Measurements from ENCODE around the gene TRAPPC10.

TRAPPC10 gene

GRCh38 chr21:44006017-44006619, 6.0 kb upstream of the TRAPPC10 start:
- DNase-seq, result no peak

GRCh38 chr21:44006656-44007055, 5.5 kb upstream of the TRAPPC10 start:
- DNase-seq, result no peak

- DNase-seq, result no peak
Observed at GRCh38 chr21:44010429-44010828, 1.7 kb upstream of the TRAPPC10 start.

GRCh38 chr21:44011123-44011522, 986 bp upstream of the TRAPPC10 start:
- no peak for DNase-seq

GRCh38 chr21:44012474-44013379, 618 bp downstream of the TRAPPC10 start:
- peak; percentile 87 for DNase-seq

GRCh38 chr21:44013380-44014088, 1.4 kb downstream of the TRAPPC10 start:
- peak; percentile 51 for DNase-seq

GRCh38 chr21:44017601-44018000, 5.5 kb downstream of the TRAPPC10 start:
- DNase-seq, result no peak

GRCh38 chr21:44018127-44018526, 6.0 kb downstream of the TRAPPC10 start:
- no peak for DNase-seq

- DNase-seq, result no peak
Observed at GRCh38 chr21:44018813-44019567, 6.9 kb downstream of the TRAPPC10 start.

GRCh38 chr21:44019568-44019958, 7.5 kb downstream of the TRAPPC10 start:
- DNase-seq, result no peak

GRCh38 chr21:44020551-44020950, 8.4 kb downstream of the TRAPPC10 start:
- no peak for DNase-seq

GRCh38 chr21:44021064-44021463, 9.0 kb downstream of the TRAPPC10 start:
- DNase-seq, result no peak

- no peak for DNase-seq
Observed at GRCh38 chr21:44024257-44024656, 12.1 kb downstream of the TRAPPC10 start.

GRCh38 chr21:44024887-44025353, 12.8 kb downstream of the TRAPPC10 start:
- no peak for DNase-seq

- no peak for DNase-seq
Observed at GRCh38 chr21:44027607-44028286, 15.6 kb downstream of the TRAPPC10 start.

GRCh38 chr21:44028287-44028659, 16.2 kb downstream of the TRAPPC10 start:
- DNase-seq, result no peak

GRCh38 chr21:44029460-44030087, 17.5 kb downstream of the TRAPPC10 start:
- DNase-seq, result no peak

GRCh38 chr21:44035244-44035643, 23.1 kb downstream of the TRAPPC10 start:
- no peak for DNase-seq

GRCh38 chr21:44038063-44038462, 26.0 kb downstream of the TRAPPC10 start:
- no peak for DNase-seq

GRCh38 chr21:44039828-44040227, 27.7 kb downstream of the TRAPPC10 start:
- no peak for DNase-seq

- DNase-seq, result no peak
Observed at GRCh38 chr21:44043613-44044012, 31.5 kb downstream of the TRAPPC10 start.

- DNase-seq, result no peak
Observed at GRCh38 chr21:44046734-44047133, 34.6 kb downstream of the TRAPPC10 start.
